ENCODE measurements around the gene ADIPOR1.
"Not testable (repeated sequence)": the region's sequence is repeated elsewhere in the genome, so short reads cannot be mapped to it uniquely, and the experiment has no call there.

ADIPOR1 gene

DNA sequence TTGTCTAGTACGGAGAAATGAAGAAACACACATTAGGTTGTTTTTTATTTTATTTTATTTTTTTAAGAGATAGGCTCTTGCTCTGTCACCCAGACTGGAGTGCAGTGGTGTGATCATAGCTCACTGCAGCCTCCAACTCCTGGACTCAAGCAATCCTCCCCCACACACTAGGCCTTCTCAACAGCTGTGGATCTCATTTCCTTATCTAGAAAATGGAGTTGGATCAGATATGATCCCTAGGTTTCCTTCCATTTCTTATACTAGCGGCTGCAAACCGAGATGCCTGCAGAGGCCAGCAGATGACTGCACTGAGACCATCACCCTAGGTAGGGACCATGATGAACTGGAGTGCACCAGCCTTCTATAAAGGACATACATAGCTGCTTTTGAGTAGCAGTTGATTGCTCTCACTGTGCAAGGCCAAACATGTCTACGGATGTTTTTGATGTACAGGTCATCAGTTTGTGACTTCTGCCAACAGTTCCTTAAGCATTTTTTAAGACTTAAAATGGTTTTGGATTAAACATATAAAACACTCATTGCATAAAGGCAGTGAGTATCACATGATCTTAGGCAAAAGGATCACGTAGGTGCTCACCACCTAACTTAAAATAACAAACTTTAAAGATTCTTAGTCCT is 19.7 kb downstream of the ADIPOR1 start:
- no peak for DNase-seq (ENCODE audit: low read depth)

- DNase-seq (ENCODE audit: low read depth) = not testable (repeated sequence)
Measured at GRCh38 chr1:202936409-202936808, 21.7 kb downstream of the ADIPOR1 start.

- DNase-seq (ENCODE audit: low read depth) = no peak
Measured at GRCh38 chr1:202935844-202936243, 22.3 kb downstream of the ADIPOR1 start.

- DNase-seq (ENCODE audit: low read depth) = no peak
Measured at GRCh38 chr1:202934755-202935154, 23.4 kb downstream of the ADIPOR1 start.

GRCh38 chr1:202932476-202932875 is 25.6 kb downstream of the ADIPOR1 start:
- no peak for DNase-seq (ENCODE audit: low read depth)

GRCh38 chr1:202926581-202927491 is 31.3 kb downstream of the ADIPOR1 start, which contains the start of gene KLHL12:
Gene KLHL12 (minus strand): TSS chr1:202927234. CDS start chr1:202925162, 2,072 bp downstream.
- peak; percentile 73 for DNase-seq (ENCODE audit: low read depth)

DNA sequence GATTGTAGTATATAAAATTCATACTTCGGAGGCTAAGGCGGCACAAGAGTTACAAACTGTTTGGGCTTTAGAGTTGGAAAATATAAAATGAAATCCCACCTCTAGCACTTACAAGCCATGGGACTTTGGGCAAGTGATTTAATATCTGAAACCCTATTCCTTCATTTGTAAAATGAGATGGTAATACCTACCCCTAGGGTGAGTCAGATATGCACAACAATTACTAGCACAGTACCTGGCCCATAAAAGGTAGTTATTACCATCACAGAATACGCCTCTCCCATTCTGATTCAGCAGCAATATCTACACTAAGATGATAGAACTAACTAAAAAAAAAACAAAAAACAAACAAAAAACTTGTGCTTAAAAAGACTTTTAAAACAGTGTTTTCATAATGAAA is 34.6 kb downstream of the ADIPOR1 start:
- DNase-seq (ENCODE audit: low read depth) = no peak

GRCh38 chr1:202919615-202920014 is 38.5 kb downstream of the ADIPOR1 start:
- DNase-seq (ENCODE audit: low read depth) = no peak

DNA sequence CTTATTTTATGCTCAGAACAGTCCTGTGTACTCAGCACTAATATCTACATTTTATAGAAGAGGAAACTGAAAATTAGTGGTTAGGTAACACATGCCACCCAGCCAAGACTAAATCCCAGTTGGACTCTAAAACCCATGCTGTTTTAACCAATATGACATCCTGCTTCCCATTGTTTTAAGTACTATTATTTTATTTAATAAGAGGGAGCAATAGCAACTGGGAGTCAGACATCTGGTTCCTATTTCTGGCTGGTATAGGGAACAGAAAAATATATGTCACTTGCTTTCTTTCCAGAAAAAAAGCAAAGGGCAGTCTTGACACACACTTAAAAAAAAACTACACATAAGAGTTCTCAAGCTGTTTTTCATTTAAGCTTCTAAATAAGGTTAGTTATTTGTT is 43.0 kb downstream of the ADIPOR1 start:
- DNase-seq (ENCODE audit: low read depth) = no peak

DNA sequence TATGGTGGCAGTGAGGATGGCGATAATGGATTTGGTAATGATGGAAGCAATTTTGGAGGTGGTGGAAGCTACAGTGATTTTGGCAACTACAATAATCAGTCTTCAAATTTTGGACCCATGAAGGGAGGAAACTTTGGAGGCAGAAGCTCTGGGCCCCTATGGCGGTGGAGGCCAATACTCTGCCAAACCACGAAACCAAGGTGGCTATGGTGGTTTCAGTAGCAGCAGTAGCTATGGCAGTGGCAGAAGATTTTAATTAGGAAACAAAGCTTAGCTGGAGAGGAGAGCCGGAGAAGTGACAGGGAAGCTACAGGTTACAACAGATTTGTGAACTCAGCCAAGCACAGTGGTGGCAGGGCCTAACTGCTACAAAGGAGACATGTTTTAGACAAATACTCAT is 45.6 kb downstream of the ADIPOR1 start:
- DNase-seq (ENCODE audit: low read depth) = not testable (repeated sequence)

GRCh38 chr1:202909494-202909893 is 48.6 kb downstream of the ADIPOR1 start:
- no peak for DNase-seq (ENCODE audit: low read depth)

- DNase-seq (ENCODE audit: low read depth) = no peak
Measured at GRCh38 chr1:202908998-202909397, 49.1 kb downstream of the ADIPOR1 start.

DNA sequence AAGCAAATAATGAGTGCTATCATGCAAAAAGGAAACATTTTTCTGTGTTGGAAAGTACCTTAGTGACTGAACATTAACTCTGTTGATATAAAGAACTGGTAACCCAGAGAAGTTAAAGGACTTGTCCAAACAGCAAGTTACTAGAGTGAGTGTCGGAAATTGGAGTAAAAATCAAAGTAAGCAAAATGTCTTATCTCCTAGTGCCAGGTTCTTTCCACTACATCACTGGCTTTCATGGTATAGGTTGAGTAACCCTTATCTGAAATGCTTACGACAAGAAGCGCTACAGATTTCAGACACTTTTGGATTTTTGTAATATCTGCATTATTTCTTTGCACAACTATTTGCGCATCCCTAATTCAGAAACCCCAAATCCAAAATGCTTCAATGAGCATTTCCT is 52.8 kb downstream of the ADIPOR1 start:
- no peak for DNase-seq (ENCODE audit: low read depth)

DNA sequence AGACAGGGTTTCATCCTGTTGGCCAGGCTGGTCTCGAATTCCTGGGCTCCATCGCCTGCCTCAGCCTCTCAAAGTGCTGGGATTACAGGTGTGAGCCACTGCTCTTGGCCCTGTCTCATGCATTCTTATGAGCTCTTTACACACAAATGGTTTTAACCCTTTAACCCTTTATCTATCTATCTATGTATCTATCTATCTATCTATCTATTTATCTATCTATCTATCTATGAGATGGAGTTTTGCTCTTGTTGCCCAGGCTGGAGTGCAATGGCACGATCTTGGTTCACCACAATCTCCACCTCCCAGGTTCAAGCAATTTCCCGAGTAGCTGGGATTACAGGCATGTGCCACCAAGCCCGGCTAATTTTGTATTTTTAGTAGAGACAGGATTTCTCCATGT is 54.3 kb downstream of the ADIPOR1 start:
- not testable (repeated sequence) for DNase-seq (ENCODE audit: low read depth)

GRCh38 chr1:202901555-202901954 is 56.6 kb downstream of the ADIPOR1 start:
- no peak for DNase-seq (ENCODE audit: low read depth)

- DNase-seq (ENCODE audit: low read depth) = no peak
Measured at GRCh38 chr1:202892501-202892900, 65.6 kb downstream of the ADIPOR1 start.
